Stomach (tissue), 9 donors: Measurements from ENCODE around the gene PLEKHA5. TPM values are rescaled to one million over a fixed set of nuclear protein-coding genes. Genes with fewer than 3 reads are reported as not detected.

Experiments
- DNase-seq, 2 donors: peaks; one replicate each; pipeline versions ENCODE4 v3.0.0 to v3.0.0-alpha.2; 2013 to 2019
- H3K27ac ChIP-seq, 5 donors: fragments of 200-600 bp in 4 of 5; sonication (generic) in 4 of 5; one replicate each; pipeline ENCODE4 v1.5.1; 2013 to 2019; ENCODE audit warnings: mild to moderate bottlenecking in 1 of 5, moderate library complexity in 1 of 5
- H3K27me3 ChIP-seq, 3 donors: fragments of 200-600 bp; sonication (generic); one replicate each; pipeline ENCODE4 v1.5.1; 2017 to 2019; ENCODE audit warnings: mixed run types in 1 of 3
- H3K36me3 ChIP-seq, 4 donors: fragments of 200-600 bp; sonication (generic); 1 replicate in 3 of 4; 2 replicates in 1 of 4; pipeline ENCODE4 v1.5.1; 2016 to 2019
- H3K4me1 ChIP-seq, 4 donors: fragments of 200-600 bp; sonication (generic); one replicate each; pipeline ENCODE4 v1.5.1; 2016 to 2019
- H3K4me3 ChIP-seq, 4 donors: fragments of 200-600 bp; sonication (generic) in 3 of 4; one replicate each; pipeline ENCODE4 v1.5.1; 2016 to 2019; ENCODE audit warnings: mild to moderate bottlenecking in 1 of 4
- H3K9me3 ChIP-seq, 4 donors: fragments of 200-600 bp; sonication (generic); one replicate each; pipeline ENCODE4 v1.5.1; 2016 to 2019
- EP300 ChIP-seq: sonication (generic); formaldehyde crosslinking; IDR thresholded peaks from one replicate; pipeline ENCODE4 v1.6.1; 2017; ENCODE audit warnings: antibody characterized with exemption
- POLR2A ChIP-seq, 4 donors: fragments of 450-650 bp; IDR thresholded peaks; one replicate each; pipeline ENCODE4 v1.6.1; 2016; ENCODE audit warnings: antibody characterized with exemption in 4 of 4, control low read depth in 2 of 4, mild to moderate bottlenecking in 1 of 4, moderate library complexity in 1 of 4
- POLR2AphosphoS5 ChIP-seq, 3 donors: sonication (generic); formaldehyde crosslinking; IDR thresholded peaks; one replicate each; pipeline ENCODE4 v1.6.1; 2016; ENCODE audit warnings: antibody characterized with exemption in 3 of 3
- WGBS, 5 donors: extraction: QIAGEN DNeasy Blood & Tissue Kit in 3 of 5; methylation state at CpG; one replicate each; pipeline versions ENCODE4 v1.1.5 to v1.1.7; 2013 to 2018; 5-methylcytosine and 5-hydroxymethylcytosine counted together
- intact Hi-C: fragments of 100-400 bp; cut with DNase I; formaldehyde crosslinking; loops from one replicate; pipeline ENCODE4 v1.15.1; 2023; ENCODE audit warnings: low total_unique reads
- polyA plus RNA-seq, 3 donors: library from polyadenylated mRNA; stranded (reverse); fragments of 200-250 nt; gene quantifications; one replicate each; pipeline ENCODE4 v1.2.3, GENCODE V29; 2013
- total RNA-seq, 5 donors: library from RNA; depleted of rRNA; stranded (reverse); fragments of >200 nt; gene quantifications; one replicate each; pipeline versions ENCODE4 v1.1.0 to v1.2.3, GENCODE V29; 2014 to 2016
- TF ChIP-seq, protein P1 (sequence below), 7 experiments: fragments of 450-650 bp in 4 of 7; fragments of 200-600 bp in 3 of 7; sonication (generic) in 3 of 7; IDR thresholded peaks; one replicate each; pipeline ENCODE4 v1.5.1; 2016 to 2019; ENCODE audit warnings: antibody characterized with exemption in 7 of 7, control low read depth in 2 of 7, mild to moderate bottlenecking in 1 of 7
- donor health status: healthy with polysubstance abuse.
- donor health status: Bipolar disorder and iron deficiency.
- donor health status: healthy.

PLEKHA5 gene
- total and polyA plus RNA-seq, 8 donors, result 13.8 to 156 (median 36.6) TPM

DNA sequence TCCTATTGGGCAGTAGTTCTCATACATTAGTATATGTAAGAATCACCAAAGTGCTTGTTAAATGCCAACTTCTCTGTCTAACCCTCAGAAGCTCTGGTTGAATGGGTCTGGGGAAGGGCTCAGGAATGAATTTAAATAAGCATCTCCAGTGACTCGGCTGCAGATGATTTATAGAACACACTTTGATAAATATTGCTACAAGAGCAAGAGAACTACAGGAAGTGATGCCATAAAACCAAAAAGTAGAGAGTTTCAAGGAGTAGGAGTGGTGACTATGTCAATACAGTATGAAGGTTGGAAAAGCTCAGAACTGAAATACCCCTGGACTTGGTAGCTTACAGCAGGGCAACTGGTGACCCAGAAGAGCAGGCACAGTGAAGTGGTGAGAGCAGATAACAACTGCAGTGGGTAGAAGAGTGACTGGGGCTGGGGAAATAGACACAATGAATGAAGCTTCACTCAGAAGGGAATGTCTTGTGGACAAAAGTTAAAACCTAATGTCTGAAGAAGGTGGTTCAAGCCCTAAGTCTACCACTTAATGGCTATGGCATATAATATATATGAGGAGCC, 8.0 kb upstream of the PLEKHA5 start:
- Histone ChIP-seq H3K9me3 (peaks cover 0 to 6% (median 1%) of the 10 kb centered on the region in 4 donors), H3K4me1 (peaks cover 0 to 3% (median 0%) of the 10 kb centered on the region in 4 donors), H3K27ac (no peak overlapping the region), H3K4me3 (no peak overlapping the region), H3K36me3 (no peaks in the 10 kb centered on the region), H3K27me3 (no peaks in the 10 kb centered on the region)
- intact Hi-C loops, result no loop called here
- no peak for DNase-seq
- TF ChIP-seq, protein P1, sequence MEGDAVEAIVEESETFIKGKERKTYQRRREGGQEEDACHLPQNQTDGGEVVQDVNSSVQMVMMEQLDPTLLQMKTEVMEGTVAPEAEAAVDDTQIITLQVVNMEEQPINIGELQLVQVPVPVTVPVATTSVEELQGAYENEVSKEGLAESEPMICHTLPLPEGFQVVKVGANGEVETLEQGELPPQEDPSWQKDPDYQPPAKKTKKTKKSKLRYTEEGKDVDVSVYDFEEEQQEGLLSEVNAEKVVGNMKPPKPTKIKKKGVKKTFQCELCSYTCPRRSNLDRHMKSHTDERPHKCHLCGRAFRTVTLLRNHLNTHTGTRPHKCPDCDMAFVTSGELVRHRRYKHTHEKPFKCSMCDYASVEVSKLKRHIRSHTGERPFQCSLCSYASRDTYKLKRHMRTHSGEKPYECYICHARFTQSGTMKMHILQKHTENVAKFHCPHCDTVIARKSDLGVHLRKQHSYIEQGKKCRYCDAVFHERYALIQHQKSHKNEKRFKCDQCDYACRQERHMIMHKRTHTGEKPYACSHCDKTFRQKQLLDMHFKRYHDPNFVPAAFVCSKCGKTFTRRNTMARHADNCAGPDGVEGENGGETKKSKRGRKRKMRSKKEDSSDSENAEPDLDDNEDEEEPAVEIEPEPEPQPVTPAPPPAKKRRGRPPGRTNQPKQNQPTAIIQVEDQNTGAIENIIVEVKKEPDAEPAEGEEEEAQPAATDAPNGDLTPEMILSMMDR (IDR thresholded peaks at IDR 0.05), result no peak
- TF ChIP-seq POLR2A (IDR thresholded peaks at IDR 0.05) (no peak), EP300 (no peak), POLR2AphosphoS5 (IDR thresholded peaks at IDR 0.05) (no peak)
- 68 to 90% (median 75%) methylated on average over 1 of the region's 1 CpG for WGBS, 5 donors

DNA sequence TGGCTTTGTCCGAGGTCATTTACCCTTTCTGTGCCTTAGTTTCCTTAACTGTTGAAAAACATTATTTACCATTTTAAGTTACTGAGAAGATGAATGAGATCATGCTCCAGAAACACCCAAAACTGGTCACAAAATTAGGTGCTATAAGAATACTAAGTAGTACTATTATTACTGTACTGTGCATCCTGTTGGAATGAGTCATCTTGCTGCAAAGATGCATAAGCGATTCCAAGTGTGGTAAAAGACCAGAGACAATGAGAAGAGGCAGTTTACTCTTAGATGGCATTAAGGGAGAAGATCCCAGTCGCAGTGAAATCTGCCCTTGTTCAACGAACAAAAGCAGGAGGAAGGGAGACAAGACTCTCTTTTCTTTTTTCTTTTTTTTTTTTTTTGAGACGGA, 4.2 kb upstream of the PLEKHA5 start:
- no peak for DNase-seq
- peaks cover 0 to 20% (median 11%) of the 10 kb centered on the region in 4 donors for H3K9me3 ChIP-seq
- no peaks in the 10 kb centered on the region for H3K36me3 ChIP-seq
- H3K27me3 ChIP-seq, result no peaks in the 10 kb centered on the region
- intact Hi-C loops, result no loop called here
- H3K27ac ChIP-seq, result no peak overlapping the region
- peaks cover 0 to 1% (median 0%) of the 10 kb centered on the region in 4 donors for H3K4me1 ChIP-seq
- no peak overlapping the region for H3K4me3 ChIP-seq
- 72 to 88% (median 82%) methylated on average over 5 of the region's 5 CpGs for WGBS, 5 donors
- TF ChIP-seq, protein P1 (IDR thresholded peaks at IDR 0.05), result no peak
- TF ChIP-seq EP300 (no peak), POLR2A (IDR thresholded peaks at IDR 0.05) (no peak)

- peaks cover 6 to 13% (median 12%) of the 10 kb centered on the region in 4 donors for H3K4me1 ChIP-seq
- TF ChIP-seq POLR2A (IDR thresholded peaks at IDR 0.05) (no peak), POLR2AphosphoS5 (IDR thresholded peaks at IDR 0.05) (no peak), EP300 (no peak)
- TF ChIP-seq, protein P1 (IDR thresholded peaks at IDR 0.05), result no peak
- no peaks in the 10 kb centered on the region for H3K27me3 ChIP-seq
- intact Hi-C loops, result no loop called here
- no peak overlapping the region for H3K4me3 ChIP-seq
- H3K9me3 ChIP-seq, result peaks cover 0 to 20% (median 11%) of the 10 kb centered on the region in 4 donors
- H3K27ac ChIP-seq, result no peak overlapping the region
- no peaks in the 10 kb centered on the region for H3K36me3 ChIP-seq
- peak in 1 of 2 donors; percentile 9 for DNase-seq
Observed at GRCh38 chr12:19127270-19127669, 2.3 kb upstream of the PLEKHA5 start.

GRCh38 chr12:19128485-19128884, 1.0 kb upstream of the PLEKHA5 start:
- no peak for TF ChIP-seq POLR2AphosphoS5 (IDR thresholded peaks at IDR 0.05)
- no peak for TF ChIP-seq EP300
- TF ChIP-seq POLR2A (IDR thresholded peaks at IDR 0.05), result no peak
- TF ChIP-seq, protein P1 (IDR thresholded peaks at IDR 0.05), result no peak
- Histone ChIP-seq H3K27ac (peak overlapping the region in 4 of 5 donors; percentile 77 to 96 (median 86)), H3K9me3 (peaks cover 0 to 20% (median 11%) of the 10 kb centered on the region in 4 donors), H3K36me3 (no peaks in the 10 kb centered on the region), H3K4me1 (peaks cover 6 to 24% (median 17%) of the 10 kb centered on the region in 4 donors), H3K27me3 (no peaks in the 10 kb centered on the region), H3K4me3 (no peak overlapping the region)
- WGBS, 5 donors, result 82 to 86% (median 84%) methylated on average over 2 of the region's 2 CpGs
- DNase-seq, result peak in 1 of 2 donors; percentile 16
- intact Hi-C loops, result no loop called here
